Stimulated activated CD4-positive, alpha-beta T cell treated with anti-CD3 and anti-CD28 coated beads, Interleukin-15, amount 100 ng/mL, for 24 hours (primary cell): ENCODE results near the gene NUDT14.

Experiments
- DNase-seq: peaks from one replicate; pipeline ENCODE4 v3.0.0-alpha.2; 2020

The NUDT14 gene

DNA sequence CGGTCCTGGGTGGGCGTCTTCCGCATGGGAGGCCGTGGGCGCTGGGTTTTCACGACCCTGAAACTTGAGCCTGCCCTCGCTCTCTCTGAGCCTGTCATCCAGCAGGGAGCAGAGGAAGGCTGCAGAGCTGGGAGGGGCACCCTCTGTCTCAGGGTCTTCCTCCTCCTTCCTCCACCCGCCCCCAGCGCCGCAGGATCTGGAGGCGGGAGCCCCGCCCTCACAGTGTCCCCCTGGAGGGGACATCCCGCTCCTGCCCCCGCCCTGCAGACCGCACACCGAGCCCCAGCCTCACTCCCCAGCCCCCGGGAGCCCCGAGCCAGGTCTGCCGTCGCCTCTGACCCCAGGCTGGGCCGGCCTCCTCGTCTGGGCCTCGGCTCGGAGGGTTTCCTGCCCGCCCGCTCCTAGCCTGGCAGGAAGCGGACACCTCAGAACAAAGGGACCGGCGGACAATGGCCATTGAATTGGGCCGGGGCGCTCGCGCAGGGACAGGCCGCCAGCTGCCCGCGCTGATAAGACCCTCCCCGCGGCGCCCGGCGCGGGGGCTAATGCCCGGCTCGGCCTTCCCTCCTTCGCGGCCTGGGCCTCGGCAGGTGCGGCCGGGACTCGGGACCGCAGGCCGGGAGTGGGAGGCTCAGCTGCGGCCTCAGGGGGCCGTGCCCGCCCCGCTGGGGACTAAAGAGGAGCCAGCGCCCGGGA lies 15.3 kb upstream of the NUDT14 start:
- no peak for DNase-seq

DNA sequence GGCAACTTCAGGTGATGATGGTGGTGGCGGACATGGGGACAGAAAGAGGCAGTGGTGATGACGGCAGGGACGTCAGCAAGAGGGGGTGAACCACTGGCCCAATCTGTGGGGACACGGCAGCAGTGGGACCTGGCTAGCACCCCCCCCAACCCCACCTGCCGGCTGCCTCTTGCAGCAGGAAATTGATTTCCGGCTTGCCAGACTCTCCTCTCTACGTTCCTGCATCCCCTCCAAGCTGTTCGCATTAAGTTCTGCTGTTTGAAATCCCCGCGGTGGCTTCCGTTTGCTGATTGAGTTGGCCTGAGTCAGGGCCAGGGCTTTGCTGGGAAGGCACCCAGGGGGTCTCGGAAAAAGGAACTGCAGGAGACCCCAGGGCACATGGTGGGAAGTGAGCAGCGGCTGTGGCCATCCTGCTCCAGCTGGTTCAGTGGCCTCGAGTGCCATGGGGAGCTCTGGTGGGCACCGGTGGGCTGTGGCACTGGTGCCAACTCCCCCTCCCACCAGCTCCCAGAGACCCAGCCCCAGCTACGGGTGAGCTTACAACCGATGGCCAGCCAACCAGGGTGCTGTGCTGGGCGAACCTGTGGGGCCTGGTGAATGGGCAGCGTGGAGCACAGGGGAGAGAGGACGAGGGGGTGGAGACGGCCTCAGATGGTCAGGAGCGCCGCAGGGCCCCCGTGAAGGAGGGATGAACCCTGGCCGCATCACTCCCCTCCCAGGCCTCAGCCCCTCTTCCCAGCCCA lies 14.6 kb upstream of the NUDT14 start:
- DNase-seq, result no peak

DNA sequence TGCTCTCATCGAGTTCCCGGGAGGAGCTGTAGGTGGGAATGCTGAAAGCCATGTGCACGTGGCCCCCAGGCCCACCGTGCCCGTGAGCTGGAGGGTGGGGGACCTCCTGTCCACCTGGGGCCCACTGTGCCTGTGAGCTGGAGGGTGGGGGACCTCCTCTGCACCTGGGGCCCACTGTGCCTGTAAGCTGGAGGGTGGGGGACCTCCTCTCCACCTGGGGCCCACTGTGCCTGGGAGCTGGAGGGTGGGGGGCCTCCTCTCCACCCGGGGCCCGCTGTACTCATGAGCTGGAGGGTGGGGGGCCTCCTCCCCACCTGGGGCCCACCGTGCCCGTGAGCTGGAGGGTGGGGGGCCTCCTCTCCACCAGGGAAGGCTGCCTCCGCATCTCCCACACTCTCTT lies 13.9 kb upstream of the NUDT14 start:
- no peak for DNase-seq

DNA sequence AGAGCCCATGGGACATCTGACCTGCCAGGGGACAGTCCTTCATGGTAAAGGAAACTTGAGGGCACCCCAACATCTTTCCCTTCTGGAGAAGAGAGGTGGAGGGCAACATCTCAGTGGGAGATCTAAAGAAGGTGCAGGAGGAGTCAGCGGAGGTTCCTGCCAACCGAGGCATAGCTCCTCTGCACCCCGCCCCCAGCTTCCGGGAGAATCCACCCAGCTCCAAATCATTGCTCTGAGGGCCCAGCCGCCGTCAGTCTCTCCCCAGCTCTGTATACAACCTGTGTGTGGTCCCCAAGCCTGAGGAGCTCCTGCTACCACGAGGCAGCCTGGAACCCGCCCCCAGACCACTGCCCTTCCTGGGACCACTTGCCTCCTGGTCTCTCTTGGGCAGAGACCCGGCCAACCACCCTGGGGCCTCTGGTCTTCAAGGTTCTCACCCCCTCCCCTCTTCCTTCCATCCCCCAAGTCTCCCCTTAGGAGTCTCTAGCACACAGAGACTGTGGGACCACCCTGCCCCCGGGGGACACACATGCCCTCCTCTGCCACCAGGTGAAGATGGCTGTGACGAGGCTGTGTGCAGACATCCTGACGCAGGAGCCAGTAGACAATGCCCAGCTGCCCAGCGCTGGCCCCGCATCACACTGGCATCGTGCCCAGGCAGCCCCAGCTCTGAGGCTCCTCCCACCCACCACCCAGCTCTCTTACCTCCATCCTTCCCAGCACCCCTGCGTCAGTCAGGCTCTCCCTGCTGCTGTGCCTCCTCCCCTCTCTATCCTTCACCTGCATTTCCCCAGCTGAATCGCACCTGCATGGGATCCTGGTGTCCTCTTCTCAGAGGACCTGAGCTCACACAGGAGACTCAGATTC lies 13.0 kb upstream of the NUDT14 start:
- peak; percentile 66 for DNase-seq

DNA sequence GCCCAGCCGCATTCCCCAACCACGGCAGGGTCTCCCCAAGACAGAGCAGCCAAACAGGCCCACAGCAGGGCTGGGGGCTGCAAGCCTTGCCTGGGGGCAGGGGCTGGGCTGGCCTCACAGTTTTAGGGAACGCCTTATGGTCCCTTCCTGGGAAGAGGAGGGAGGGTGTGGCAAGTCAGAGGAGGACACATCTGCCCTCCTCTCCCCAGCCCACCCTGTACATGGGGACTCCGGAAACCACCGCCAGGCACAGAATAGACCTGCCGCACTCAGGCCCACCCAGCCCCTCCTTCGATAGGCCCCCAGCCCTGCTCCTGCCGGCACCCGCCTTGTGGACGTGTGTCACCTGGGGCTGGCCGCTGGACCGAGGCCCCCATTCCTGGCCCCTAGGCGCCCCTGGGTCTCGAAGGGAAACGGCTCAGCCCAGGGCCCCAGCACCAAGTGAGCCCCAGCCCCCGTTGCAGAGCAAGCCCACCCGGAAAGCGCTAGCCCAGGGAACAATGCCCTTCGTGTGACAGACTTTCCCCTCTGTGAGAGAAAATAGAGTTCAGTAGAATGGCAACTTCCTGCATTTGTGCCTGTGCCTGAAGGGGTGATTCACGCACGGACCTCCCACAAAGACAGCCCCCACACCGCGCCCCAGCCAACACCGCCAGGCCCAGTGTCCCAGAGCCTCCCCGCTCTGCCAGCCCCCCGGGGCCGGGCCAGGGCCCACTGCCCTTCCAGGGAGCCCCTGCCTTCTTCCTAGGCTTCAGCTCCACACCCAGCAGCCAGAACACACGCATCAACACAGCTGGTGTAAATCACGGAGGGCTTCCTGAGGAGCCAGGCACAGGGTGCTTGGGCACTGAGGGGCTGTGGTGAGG lies 12.0 kb upstream of the NUDT14 start:
- DNase-seq, result peak; percentile 42

DNA sequence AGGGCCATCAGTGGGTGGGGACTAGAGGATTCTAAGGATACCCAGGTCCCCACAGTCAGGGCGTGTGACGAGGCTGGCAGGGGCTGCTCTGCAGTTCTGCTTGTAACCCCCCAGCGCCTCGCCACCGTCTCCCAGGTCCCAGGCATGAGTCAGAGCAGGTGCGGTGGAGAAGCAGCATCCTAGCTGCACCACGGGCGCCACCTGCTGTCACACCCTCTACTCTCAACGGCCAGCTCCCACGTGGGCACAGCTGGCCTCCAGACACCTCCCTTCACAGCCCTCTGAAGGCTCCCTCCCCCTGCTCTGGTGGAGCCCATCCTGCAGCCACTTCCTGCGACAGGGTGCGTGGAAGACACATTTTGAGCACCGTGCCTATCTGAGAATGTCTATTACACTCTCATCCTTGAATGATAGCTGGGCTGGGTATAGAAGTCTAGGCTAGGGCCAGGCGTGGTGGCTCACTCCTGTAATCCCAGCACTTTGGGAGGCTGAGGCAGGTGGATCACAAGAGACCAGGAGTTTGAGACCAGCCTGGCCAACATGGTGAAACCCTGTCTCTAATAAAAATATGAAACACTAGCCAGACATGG lies 6.9 kb upstream of the NUDT14 start:
- DNase-seq, result no peak

DNA sequence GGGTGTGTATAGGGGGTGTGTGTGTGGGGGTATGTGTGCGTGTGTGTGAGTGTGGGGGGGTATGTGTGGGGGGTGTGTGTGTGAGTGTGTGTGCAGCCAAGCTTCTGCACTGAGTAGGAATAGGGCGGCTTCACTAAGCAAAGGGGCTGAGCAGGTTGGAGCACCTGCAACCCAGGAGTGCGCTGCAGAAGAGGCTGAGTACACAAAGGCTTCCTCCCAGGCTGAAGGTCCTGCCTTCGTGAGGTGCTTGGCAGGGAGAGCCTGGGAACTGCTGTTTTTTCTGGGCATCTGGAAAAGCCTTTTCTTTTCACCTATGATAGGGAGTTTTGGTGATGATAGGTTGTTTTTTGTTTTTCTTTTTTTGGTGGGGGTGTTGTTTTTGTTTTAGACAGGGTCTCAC lies 6.0 kb upstream of the NUDT14 start:
- DNase-seq, result no peak

DNA sequence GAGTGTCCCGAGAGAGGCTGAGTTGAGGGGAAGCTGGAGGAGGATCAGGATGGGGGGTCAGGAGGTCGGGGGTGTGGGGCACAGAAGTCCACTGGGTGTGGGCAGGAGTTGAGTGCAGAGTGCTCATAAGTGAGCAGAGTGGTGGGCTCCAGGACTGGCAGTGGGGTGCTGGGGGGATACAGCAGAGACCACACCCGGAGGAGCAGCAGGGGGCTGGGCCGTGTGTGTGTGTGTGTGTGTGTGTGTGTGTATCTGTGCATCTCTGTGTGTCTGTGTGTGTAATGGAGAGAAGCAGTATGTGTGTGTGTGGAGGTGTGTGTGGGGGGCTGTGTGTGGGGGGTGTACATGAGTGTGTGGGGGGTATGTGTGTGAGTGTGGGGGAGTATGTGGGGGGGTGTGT lies 4.9 kb upstream of the NUDT14 start:
- no peak for DNase-seq

DNA sequence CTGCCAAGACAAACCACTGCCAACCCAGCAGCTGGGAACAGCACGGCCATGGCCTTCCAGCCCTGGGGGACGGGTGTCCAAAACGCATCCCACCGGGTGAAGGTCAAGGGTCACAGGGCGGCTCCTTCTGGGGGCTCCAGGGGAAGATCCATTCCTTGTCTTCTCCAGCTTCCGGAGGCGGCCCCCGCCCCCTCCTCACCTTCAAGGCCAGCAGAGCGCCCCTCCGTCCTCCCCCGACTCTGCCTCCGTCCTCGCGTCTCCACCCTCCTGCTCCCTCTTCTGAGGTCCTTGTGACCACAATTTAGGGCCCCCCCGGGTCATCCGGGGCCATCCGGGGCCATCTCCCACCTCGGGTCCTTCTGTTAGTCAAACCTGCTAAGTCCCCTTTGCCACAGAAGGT lies 3.9 kb upstream of the NUDT14 start:
- DNase-seq, result no peak

DNA sequence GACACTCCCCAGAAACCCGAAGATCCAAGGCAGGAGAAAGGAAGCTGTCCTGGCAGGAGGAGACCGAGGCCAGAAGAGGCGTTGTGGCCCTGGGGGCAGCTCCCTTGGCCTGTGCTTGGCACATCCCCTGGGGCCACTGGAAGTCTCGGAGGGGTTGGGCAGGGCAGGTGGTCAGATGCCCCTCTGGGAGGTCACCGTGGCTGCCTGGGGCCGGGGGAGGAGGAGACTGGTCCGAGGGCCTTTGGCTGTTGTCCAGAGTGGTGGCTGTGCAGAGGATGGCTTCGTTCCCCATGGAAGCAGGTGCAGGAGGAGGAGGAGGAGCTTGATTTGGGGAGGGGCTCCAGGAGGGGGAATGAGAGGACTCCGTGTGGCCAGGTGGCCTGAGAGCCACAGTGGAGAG lies 3.3 kb upstream of the NUDT14 start:
- DNase-seq, result no peak

DNA sequence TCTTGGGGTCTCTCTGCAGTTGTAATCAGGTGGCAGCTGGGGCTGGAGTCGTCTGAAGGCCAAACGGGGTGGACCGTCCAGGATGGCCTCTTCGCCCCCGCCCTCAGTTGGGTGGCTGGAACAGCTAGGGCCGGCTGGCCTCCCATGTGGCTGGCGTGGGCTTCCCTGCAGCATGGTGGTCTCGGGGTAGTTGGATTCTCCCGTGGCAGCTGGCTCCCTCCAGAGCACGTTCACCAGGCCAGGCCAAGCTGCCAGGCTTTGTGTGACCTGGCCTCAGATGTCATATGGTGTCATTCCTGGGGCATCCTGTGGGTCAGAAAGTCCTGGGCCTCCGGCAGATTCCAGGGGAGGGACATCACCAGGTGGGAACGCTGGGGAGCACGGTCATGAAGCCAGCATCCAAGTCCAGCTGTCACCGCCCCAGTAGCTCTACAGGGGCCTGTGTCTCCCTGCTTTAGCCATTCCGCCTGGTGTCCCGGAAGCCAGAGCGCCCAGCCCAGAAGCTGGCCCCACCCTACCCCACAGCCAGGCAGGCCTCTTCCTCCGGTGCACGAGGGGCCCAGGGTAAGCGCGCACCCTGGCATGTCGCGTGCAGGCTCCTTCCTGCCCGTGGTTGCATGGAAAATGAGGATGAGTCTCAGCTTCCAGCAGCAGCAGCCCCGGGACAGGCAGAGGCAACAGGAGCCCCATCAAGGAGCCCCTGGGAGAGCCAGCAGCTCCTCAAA lies 1.3 kb upstream of the NUDT14 start:
- no peak for DNase-seq

DNA sequence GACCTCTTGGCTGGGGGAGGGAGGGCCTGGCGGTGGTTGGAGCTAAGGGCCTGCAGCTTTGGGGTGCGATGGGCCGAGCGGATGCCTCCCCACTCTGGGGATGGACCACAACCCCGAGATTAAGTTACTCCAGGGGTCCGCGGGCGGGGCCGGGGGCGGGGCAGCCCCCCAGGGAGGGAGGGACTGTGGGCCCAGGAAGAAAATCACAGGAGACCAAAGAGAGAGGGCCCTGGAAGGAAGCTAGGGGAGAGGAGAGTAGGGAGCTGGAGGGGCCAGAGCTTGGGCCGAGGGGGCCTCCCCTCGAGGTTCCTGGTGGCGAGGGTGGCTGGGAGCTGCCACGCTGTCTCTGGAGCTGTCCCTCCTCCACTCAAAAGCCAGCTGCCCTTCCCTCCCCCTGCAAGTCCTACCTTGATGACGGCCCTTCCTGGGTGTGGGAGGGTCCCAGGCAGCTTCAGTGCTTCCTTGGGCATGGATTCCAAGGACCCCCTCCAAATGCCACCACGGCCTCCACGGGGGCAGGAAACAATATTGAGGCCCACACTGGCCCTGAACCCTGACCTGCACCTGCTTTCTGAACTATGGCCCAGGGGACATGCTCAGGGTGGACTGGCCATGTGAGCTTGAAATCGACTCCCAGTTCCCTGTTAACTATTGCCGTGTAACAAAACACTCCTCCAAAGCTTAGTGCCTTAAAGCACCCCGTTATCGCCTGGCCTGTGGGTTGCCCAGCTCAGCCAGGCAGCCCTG lies 610 bp upstream of the NUDT14 start:
- no peak for DNase-seq

DNA sequence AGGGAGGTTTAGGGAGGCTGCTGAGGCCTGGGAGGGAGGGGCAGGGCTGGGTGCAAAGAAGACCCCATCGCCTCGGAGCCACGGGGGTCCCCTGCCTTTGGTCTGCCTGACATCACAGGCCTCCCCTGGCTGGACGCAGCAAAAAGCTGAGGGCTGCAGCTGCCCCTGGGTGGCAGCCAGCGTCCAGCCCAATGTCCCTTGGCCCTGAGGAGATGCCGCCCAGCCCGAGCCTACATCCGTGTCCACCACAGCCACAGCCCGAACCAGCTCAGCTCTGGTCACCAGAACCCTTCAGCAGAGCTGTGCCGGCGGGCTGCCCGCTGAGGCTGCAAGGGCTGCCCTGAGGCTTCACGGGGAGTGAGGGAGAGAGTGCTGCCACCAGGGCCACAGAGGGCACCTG lies 1.9 kb downstream of the NUDT14 start:
- DNase-seq, result no peak

DNA sequence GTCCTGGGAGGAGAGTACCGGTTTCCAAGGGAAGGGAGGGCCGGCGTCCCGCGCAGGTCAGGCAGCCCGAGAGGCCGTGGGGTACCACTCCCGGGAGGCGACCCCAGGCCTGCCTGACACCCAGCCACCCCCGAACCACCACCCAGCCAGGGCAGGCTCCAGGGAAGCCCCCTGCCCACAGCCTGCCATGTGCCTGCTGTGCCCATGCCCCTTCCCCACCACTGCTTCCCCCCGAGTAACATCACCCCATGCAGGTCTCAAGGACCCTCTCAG lies 2.3 kb downstream of the NUDT14 start:
- DNase-seq, result no peak

DNA sequence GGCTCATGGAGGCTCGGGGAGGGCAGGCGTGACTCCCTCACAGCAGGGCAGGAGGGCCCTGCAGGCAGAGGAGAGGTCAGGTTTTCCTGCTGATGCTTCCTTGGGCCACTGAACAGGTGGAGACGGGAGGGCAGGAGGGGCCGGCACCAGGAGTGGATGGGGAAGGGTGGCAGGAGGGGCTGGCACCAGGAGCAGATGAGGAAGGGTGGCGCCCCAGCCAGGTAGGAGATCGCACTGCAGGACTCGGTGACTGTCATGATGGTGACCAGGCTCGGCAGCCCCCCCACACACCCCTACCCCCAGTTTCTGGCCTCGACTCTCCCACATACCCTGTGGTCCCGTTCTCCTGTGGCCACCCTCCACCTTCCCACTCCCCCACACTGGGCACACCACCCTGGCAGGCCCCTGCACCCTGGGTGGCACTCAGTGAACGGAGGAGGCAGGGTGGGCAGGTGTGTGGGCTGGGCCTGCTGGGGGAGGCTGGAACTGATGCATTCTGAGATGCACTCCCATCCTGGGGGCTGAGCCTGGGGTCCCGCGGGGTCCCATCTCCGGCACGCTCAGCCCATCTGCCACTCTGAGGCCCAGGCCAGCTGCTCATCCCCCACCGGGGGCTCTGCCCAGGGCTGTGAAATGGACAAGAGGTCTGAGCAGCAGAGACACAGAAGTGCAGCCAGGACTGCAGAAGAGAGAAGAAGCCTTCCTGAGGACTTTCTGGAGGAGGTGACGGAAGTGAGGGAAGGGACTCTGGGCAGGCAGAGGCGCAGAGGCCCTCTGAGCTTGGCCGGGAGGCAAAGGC lies 2.8 kb downstream of the NUDT14 start:
- DNase-seq, result no peak

DNA sequence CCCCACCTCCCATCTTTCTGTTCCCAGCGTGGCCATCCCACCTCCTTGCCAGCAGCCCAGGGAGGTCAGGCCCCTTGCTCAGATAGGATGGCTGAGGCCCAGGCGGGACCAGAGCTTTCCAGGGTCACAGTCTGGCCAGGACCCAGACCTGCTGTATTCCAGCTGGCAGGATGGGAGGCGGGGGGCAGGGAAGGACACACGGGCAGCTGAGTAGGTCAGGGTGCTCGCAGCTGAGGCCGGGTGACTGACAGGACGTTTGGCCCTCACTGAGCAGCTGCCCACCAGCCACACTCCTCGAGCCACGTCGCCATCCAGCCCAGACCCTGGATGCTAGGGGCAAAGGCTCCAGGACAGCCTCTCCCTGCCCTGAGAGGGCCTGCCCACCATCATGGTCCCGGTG lies 4.0 kb downstream of the NUDT14 start:
- no peak for DNase-seq

DNA sequence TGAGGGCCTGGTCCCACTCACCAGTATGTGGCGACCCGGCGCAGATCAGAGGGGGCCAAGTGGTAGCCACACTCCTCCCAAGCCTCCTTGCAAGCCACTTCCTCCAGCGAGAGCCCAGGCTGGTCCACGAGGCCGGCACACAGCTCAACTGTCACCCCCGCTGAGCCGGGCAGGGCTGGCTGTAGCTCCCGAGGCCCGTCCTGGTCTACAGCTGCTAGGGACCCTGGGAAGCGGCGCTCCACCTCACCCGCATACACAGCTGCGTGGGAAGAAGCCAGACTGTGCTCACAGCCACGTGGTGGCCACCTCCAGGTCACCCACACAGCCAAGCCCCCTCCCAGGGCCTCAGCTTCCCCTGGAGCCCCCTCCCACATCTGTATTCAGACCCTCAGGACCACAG lies 4.6 kb downstream of the NUDT14 start:
- DNase-seq, result no peak

DNA sequence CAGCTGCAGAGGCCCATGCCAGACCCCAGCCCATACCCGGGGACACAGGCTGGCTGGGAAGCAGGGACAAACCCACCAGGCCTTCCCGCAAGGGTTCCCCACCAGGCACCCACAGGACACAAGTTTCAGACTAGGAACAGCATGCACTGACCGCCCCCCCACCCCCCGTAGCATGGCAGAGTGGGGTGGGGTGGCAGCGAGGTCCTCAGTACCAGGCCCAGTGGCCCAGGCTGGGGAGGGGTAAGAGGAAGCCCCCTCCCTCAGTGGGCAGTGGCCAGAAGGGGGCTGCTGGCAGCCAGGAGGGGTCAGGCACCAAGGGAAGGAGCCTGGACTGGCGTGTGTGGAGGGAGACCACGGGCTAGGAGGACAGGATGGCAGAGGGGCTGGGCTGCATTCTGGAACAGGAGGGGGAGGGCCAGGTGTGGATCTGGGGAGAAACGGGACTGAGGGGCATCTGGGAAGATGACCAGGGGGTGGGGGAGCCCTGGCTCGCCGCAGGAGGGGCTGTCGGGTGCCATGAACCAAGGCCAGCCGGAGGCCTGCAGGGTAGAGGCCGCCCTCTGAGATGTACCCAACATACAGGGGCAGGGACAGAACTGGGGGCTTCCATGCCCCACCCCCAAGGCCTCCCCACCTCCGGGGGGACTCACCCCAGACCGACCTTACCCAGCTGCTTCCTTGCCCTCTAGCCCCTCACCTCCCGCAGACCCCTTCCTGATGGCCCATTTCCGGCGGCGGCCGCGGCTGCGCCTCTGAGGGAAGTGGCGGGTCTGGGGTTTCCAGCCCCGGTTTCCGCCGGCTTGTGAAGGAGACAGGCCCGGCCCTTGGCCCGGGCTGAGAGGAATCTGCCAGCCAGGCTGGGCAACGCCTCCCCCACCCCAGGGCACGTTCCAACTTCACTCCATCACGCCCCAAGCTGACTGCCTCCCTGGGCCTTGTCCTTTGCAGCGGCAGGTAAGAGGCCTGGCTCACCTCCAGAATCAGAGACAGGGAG lies 6.9 kb downstream of the NUDT14 start:
- peak; percentile 46 for DNase-seq

DNA sequence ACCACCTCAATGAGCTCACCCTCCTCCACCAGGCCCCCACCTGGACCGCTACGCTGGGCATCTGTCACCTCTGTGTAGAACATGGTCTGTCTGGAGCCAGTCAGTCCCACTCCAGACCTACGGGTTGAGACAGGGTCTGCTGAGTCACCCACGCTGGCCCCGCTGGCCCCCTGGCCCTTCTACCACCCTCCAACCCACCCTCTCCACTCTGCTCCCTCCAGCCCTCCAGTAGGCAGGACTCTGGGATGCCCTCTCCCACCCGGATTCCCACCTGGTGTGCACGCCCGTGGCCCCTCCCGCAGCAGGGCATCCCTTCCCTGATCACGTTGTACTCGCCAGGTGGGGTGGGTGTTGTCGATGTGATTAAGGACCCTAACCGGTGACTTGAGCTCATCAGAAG lies 8.0 kb downstream of the NUDT14 start:
- no peak for DNase-seq
